ENCODE results near the gene GTF2H4.
"Not testable (repeated sequence)": the region's sequence is repeated elsewhere in the genome, so short reads cannot be mapped to it uniquely, and the experiment has no call there.

GTF2H4 gene

GRCh38 chr6:30907758-30908591 lies at the start of gene GTF2H4:
Gene GTF2H4, plus strand, starts transcription at chr6:30908207.
- Mint-ChIP-seq H3K36me3 (ENCODE audit: low read depth) (peaks cover 29% of the 10 kb centered on the region), H3K4me3 (peak within 1 kb of the TSS; percentile 100), H3K27me3 (ENCODE audit: low read depth, poor library complexity) (peaks cover 5% of the 10 kb centered on the region), H3K27ac (peak within 1 kb of the TSS; percentile 87), H3K4me1 (peaks cover 27% of the 10 kb centered on the region), H3K9me3 (no peaks in the 10 kb centered on the region)
- peak; percentile 91 for DNase-seq
- TF ChIP-seq CTCF (IDR thresholded peaks at IDR 0.05) = no peak

GRCh38 chr6:30859726-30860125 lies 48.3 kb upstream of the GTF2H4 start:
- H3K36me3 Mint-ChIP-seq (ENCODE audit: low read depth) = not testable (repeated sequence)
- H3K27me3 Mint-ChIP-seq (ENCODE audit: low read depth, poor library complexity) = peaks cover 17% of the 10 kb centered on the region

GRCh38 chr6:30861257-30862048 lies 46.6 kb upstream of the GTF2H4 start:
- Mint-ChIP-seq H3K36me3 (ENCODE audit: low read depth) (peaks cover 5% of the 10 kb centered on the region), H3K27me3 (ENCODE audit: low read depth, poor library complexity) (peaks cover 23% of the 10 kb centered on the region), H3K4me1 (peaks cover 43% of the 10 kb centered on the region), H3K4me3 (no peak overlapping the region), H3K9me3 (peaks cover 39% of the 10 kb centered on the region), H3K27ac (peak overlapping the region; percentile 52)
- TF ChIP-seq CTCF (IDR thresholded peaks at IDR 0.05) = no peak
- DNase-seq = no peak

More at GRCh38 chr6:30859726-30860125, 48.3 kb upstream of the GTF2H4 start:
- not testable (repeated sequence) for H3K4me3 Mint-ChIP-seq, DNase-seq, H3K27ac Mint-ChIP-seq
- peaks cover 39% of the 10 kb centered on the region for H3K9me3 Mint-ChIP-seq
- peaks cover 57% of the 10 kb centered on the region for H3K4me1 Mint-ChIP-seq

- Mint-ChIP-seq H3K27me3 (ENCODE audit: low read depth, poor library complexity) (peaks cover 23% of the 10 kb centered on the region), H3K36me3 (ENCODE audit: low read depth) (peaks cover 5% of the 10 kb centered on the region), H3K27ac (peak overlapping the region; percentile 80), H3K9me3 (peaks cover 39% of the 10 kb centered on the region), H3K4me3 (no peak overlapping the region), H3K4me1 (peaks cover 34% of the 10 kb centered on the region)
- no peak for DNase-seq
- TF ChIP-seq CTCF (IDR thresholded peaks at IDR 0.05) = no peak
Measured at GRCh38 chr6:30862156-30862875, 45.7 kb upstream of the GTF2H4 start.

GRCh38 chr6:30864325-30864724 lies 43.7 kb upstream of the GTF2H4 start:
- Mint-ChIP-seq H3K4me1 (peaks cover 22% of the 10 kb centered on the region), H3K4me3 (no peak overlapping the region), H3K27me3 (ENCODE audit: low read depth, poor library complexity) (peaks cover 21% of the 10 kb centered on the region), H3K27ac (no peak overlapping the region), H3K36me3 (ENCODE audit: low read depth) (peaks cover 9% of the 10 kb centered on the region), H3K9me3 (peaks cover 43% of the 10 kb centered on the region)
- no peak for DNase-seq
- no peak for TF ChIP-seq CTCF (IDR thresholded peaks at IDR 0.05)

GRCh38 chr6:30869241-30869749 lies 38.7 kb upstream of the GTF2H4 start:
- not testable (repeated sequence) for H3K4me3 Mint-ChIP-seq, H3K4me1 Mint-ChIP-seq, H3K27ac Mint-ChIP-seq, DNase-seq
- Mint-ChIP-seq H3K27me3 (ENCODE audit: low read depth, poor library complexity) (peaks cover 19% of the 10 kb centered on the region), H3K36me3 (ENCODE audit: low read depth) (peaks cover 15% of the 10 kb centered on the region), H3K9me3 (peaks cover 59% of the 10 kb centered on the region)

Measured in nephron progenitor cell (in vitro differentiated cells).